ENCODE data around the gene NAPEPLD.
"Not testable (repeated sequence)": the region's sequence is repeated elsewhere in the genome, so short reads cannot be mapped to it uniquely, and the experiment has no call there.

NAPEPLD gene

DNA sequence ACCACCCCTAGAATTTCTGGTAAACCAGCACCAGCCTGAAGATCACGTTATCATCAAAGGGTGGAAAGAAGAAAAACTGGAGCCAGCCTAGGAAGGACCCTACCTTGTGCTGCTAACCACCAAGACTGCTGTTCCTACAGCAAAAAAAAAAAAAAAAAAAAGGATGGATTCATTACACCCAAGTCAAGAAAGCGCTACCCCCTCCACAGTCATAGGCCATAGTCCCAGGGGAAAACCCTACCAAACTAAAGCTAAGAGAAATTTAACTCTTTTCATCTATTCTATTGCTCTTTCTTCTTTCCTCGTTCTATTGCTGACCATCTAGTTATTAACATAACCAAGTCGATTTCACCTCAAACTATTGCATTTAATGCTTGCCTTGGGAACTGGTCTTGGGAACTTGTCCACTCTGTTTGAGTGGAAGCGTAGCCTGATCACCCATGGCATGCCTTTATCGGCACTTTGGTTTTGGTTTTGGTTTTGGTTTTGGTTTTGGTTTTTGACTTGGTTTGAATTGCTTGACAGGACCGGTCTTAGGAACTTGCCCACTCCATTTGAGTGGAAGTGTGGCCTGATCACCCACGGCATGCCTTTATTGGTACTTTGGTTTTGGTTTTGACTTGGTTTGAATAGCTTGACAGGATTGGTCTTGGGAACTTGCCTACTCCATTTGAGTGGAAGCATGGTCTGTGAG, 6.6 kb upstream of the NAPEPLD start:
- H3K4me2 ChIP-seq (ENCODE audit: low read length); H3K9me3 ChIP-seq (replicated peaks; ENCODE audit: low read length); H3K4me3 ChIP-seq (ENCODE audit: low read length); H3K36me3 ChIP-seq (ENCODE audit: insufficient read depth, low read length); H3K27me3 ChIP-seq (ENCODE audit: control insufficient read depth, insufficient read depth, low read length); H3K4me1 ChIP-seq (ENCODE audit: control insufficient read depth, insufficient read depth, low read length); H3K9ac ChIP-seq (ENCODE audit: low read depth, low read length): not testable (repeated sequence)

DNA sequence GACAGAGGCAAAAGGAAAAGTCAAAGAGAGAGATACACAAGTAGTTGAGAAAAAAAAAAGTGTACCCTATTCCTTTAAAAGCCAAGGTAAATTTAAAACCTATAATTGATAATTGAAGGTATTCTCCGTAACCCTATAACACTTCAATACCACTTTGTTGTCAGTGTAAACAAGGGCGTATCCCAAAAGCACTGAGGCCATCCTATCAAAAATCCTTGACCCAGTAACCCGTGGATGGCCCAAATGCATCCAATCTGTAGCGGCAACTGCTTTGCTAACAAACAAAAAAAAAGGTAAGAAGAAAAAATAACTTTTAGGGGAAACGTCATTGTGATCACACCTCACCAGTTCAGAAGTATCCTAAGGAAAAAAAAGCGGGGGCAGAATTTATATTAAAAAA, 5.1 kb upstream of the NAPEPLD start:
- no peaks in the 10 kb centered on the region for H3K9me3 ChIP-seq (replicated peaks; ENCODE audit: low read length)
- no peaks in the 10 kb centered on the region for H3K36me3 ChIP-seq (ENCODE audit: insufficient read depth, low read length)
- H3K4me1 ChIP-seq (ENCODE audit: control insufficient read depth, insufficient read depth, low read length), result peaks cover 5% of the 10 kb centered on the region
- no peak overlapping the region for H3K4me2 ChIP-seq (ENCODE audit: low read length)
- no peaks in the 10 kb centered on the region for H3K27me3 ChIP-seq (ENCODE audit: control insufficient read depth, insufficient read depth, low read length)
- no peak overlapping the region for H3K9ac ChIP-seq (ENCODE audit: low read depth, low read length)
- no peak overlapping the region for H3K4me3 ChIP-seq (ENCODE audit: low read length)

DNA sequence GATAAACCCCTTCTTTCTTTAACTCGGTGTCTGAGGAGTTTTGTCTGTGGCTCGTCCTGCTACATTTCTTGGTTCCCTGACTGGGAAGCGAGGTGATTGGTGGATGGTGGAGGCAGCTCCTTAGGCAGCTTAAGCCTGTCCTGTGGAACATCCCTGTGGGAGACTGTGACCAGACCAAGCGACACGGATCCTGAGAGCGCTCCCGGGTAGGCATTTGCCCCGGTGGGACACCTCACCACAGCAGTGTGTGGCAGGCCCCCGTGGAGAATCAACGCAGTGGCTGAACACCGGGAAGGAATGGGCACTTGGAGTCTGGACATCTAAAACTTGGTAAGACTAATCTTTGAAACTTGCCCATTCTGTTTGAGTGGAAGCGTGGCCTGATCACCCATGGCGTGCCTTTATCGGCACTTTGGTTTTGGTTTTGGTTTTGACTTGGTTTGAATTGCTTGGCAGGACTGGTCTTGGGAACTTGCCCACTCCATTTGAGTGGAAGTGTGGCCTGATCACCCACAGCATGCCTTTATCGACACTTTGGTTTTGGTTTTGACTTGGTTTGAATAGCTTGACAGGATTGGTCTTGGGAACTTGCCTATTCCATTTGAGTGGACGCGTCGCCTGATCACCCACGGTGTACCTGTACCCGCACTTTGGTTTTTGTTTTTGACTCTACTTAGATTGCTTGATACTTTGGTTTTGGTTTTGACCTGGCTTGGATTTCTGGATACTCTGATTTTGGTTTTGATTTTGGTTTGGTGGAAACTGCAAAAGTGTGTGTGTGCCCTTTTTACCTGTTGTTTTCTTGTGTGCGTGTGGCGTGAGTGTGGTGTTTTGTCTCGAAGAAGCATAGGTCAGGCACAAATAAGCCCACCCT, 4.1 kb upstream of the NAPEPLD start:
- not testable (repeated sequence) for H3K27me3 ChIP-seq (ENCODE audit: control insufficient read depth, insufficient read depth, low read length); H3K36me3 ChIP-seq (ENCODE audit: insufficient read depth, low read length); H3K4me1 ChIP-seq (ENCODE audit: control insufficient read depth, insufficient read depth, low read length)

DNA sequence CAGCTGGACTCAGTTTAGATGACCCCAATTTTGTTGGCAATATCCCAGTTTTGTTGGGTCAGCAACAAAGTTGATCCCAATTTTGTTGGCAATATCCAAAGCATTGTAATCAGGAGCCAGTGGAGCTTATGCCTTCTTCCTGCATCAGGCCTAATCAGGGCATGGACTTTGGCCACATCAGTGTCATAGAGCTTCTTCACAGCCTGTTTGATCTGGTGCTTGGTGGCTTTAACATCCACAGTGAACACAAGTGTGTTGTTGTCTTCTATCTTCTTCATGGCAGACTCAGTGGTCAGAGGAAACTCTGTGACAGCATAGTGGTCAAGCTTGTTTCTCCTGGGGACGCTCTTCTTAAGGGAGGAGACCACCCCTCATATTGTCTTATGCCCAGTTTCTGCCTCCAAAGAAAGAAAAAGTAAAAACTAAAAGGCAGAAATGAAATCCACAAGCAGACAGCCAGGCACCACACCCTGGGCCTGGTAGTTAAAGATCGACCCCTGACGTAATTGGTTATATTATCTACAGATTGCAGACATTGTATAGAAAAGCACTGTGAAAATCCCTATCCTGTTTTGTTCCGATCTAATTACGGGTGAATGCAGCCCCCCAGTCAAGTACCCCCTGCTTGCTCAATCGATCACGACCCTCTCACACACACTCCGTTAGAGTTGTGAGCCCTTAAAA, 3.2 kb upstream of the NAPEPLD start:
- H3K4me1 ChIP-seq (ENCODE audit: control insufficient read depth, insufficient read depth, low read length); H3K36me3 ChIP-seq (ENCODE audit: insufficient read depth, low read length); H3K9ac ChIP-seq (ENCODE audit: low read depth, low read length); H3K4me2 ChIP-seq (ENCODE audit: low read length); H3K4me3 ChIP-seq (ENCODE audit: low read length); H3K27me3 ChIP-seq (ENCODE audit: control insufficient read depth, insufficient read depth, low read length); H3K9me3 ChIP-seq (replicated peaks; ENCODE audit: low read length): not testable (repeated sequence)

More for the DNA sequence above, 4.1 kb upstream of the NAPEPLD start:
- not testable (repeated sequence) for H3K4me3 ChIP-seq (ENCODE audit: low read length); H3K9ac ChIP-seq (ENCODE audit: low read depth, low read length); H3K4me2 ChIP-seq (ENCODE audit: low read length); H3K9me3 ChIP-seq (replicated peaks; ENCODE audit: low read length)

DNA sequence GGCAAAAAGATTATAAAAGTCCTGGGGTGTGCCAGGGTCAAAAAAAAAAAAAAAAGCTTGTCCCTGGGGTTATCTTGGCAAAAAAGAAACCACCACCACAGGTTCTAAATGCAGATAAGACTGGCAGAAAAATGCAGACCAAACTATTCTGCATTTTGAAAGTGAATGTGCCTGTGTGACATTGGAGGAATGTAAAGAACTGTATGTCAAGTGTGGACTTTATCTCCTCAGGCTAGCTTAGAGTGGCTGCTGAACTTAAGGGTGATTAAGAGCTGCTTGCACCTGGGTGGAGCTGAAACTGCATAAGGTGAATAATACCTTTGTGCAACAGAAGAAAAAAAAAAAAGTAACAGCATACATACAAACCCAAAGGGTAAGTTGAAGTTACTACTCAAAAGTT, 1.3 kb upstream of the NAPEPLD start:
- Histone ChIP-seq H3K27me3 (ENCODE audit: control insufficient read depth, insufficient read depth, low read length) (no peaks in the 10 kb centered on the region), H3K36me3 (ENCODE audit: insufficient read depth, low read length) (no peaks in the 10 kb centered on the region), H3K4me2 (ENCODE audit: low read length) (no peak overlapping the region), H3K9ac (ENCODE audit: low read depth, low read length) (no peak overlapping the region), H3K9me3 (replicated peaks; ENCODE audit: low read length) (no peaks in the 10 kb centered on the region), H3K4me3 (ENCODE audit: low read length) (no peak overlapping the region), H3K4me1 (ENCODE audit: control insufficient read depth, insufficient read depth, low read length) (peaks cover 9% of the 10 kb centered on the region)

DNA sequence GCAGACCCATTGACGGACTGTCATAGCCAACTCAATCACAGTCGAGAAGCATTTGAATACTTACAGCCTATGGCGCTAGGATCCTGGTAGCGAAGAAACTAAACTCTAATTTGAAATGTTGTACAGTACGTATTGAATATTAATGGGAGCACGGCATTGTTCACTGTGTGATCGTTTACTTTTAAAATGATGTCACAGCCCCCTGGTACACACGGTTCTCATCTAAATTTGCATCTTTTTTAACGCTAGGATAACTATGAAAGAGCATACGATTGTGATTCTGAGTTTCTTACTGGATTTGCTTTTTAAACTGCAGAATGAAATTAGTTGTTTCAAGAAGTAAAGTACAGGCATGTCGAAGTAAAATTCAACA, 895 bp upstream of the NAPEPLD start:
- peak overlapping the region; percentile 90 for H3K9ac ChIP-seq (ENCODE audit: low read depth, low read length)
- no peaks in the 10 kb centered on the region for H3K27me3 ChIP-seq (ENCODE audit: control insufficient read depth, insufficient read depth, low read length)
- H3K36me3 ChIP-seq (ENCODE audit: insufficient read depth, low read length), result no peaks in the 10 kb centered on the region
- peak overlapping the region; percentile 74 for H3K4me3 ChIP-seq (ENCODE audit: low read length)
- H3K4me2 ChIP-seq (ENCODE audit: low read length), result peak overlapping the region; percentile 84
- no peaks in the 10 kb centered on the region for H3K9me3 ChIP-seq (replicated peaks; ENCODE audit: low read length)
- H3K4me1 ChIP-seq (ENCODE audit: control insufficient read depth, insufficient read depth, low read length), result peaks cover 9% of the 10 kb centered on the region

DNA sequence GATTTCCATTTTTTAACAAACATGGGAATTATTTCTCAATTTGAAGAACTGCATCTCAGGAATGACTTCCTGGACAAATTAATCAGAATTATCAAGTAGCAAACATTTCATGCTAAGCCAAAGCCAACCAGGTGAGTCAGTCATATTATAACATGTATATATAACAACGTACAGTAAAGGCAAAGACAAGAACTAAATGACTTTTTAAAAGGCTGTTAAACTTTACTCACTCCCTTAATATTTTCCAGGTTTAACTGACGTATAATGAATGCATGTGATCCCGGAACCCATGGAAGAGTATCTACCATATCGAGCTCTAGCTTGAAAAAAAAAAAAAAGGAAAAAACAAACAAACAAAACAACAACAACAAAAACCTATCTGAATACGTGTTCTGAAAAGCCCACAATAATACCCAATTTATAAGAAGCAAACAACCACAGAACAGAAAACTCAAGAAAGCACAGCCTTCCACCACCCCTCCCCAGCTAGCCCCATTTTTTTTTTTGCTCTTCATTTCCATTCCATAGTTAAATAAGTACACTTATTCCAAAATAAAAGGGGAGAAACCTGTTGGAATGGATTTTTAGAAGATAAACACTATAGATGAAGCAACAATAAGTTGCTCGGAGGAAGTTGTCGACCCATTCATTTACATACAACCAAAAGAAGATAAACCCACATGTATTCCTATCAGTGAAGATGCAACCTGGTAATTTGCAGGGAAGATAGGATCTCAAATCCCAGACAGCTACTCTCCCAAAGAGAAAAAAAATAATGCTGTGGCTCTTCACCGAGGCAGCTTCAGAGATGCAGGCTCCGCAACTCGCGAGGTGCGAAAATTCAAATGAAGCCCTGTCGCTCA, 537 bp downstream of the NAPEPLD start:
- Histone ChIP-seq H3K27me3 (ENCODE audit: control insufficient read depth, insufficient read depth, low read length) (no peaks in the 10 kb centered on the region), H3K4me3 (ENCODE audit: low read length) (peak overlapping the region; percentile 74), H3K36me3 (ENCODE audit: insufficient read depth, low read length) (no peaks in the 10 kb centered on the region), H3K4me1 (ENCODE audit: control insufficient read depth, insufficient read depth, low read length) (peaks cover 9% of the 10 kb centered on the region), H3K9me3 (replicated peaks; ENCODE audit: low read length) (no peaks in the 10 kb centered on the region), H3K9ac (ENCODE audit: low read depth, low read length) (peak overlapping the region; percentile 90), H3K4me2 (ENCODE audit: low read length) (peak overlapping the region; percentile 84)

DNA sequence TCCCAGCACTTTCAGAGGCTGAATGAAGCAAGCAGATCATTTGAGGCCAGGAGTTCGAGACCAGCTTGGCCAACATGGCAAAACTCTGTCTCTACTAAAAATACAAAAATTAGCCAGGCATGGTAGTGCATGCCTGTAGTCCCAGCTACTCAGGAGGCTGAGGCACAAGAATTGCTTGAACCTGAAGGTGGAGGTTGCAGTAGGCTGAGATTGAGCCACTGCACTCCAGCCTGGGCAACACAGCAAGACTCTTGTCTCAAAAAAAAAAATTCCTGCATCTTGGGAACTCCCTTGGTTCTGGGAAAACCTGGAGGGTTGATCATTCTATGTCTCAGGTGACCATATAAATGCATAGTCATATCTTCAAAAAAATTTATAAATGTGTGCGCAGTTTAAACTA, 4.1 kb downstream of the NAPEPLD start:
- not testable (repeated sequence) for H3K4me2 ChIP-seq (ENCODE audit: low read length); H3K9me3 ChIP-seq (replicated peaks; ENCODE audit: low read length); H3K27me3 ChIP-seq (ENCODE audit: control insufficient read depth, insufficient read depth, low read length); H3K9ac ChIP-seq (ENCODE audit: low read depth, low read length); H3K4me3 ChIP-seq (ENCODE audit: low read length); H3K36me3 ChIP-seq (ENCODE audit: insufficient read depth, low read length)
- peaks cover 16% of the 10 kb centered on the region for H3K4me1 ChIP-seq (ENCODE audit: control insufficient read depth, insufficient read depth, low read length)

DNA sequence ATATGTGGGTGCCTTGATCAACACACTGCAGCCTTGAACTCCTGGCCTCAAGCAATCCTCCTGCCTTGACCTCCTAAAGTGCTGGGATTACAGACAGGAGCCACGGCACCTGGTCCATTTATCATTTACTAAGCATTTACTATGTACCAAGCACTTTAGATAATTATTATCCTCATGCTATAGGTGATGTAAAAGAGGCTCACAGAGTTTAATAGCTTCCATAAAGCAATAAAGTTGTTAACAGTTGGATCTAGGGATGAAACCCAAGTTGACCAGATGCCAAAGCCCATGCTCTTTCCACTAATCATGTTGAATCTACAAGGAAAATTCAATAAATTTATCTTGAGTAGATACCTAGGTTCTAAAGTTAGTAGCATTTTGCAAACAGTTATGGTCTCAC, 5.0 kb downstream of the NAPEPLD start:
- H3K4me2 ChIP-seq (ENCODE audit: low read length), result no peak overlapping the region

DNA sequence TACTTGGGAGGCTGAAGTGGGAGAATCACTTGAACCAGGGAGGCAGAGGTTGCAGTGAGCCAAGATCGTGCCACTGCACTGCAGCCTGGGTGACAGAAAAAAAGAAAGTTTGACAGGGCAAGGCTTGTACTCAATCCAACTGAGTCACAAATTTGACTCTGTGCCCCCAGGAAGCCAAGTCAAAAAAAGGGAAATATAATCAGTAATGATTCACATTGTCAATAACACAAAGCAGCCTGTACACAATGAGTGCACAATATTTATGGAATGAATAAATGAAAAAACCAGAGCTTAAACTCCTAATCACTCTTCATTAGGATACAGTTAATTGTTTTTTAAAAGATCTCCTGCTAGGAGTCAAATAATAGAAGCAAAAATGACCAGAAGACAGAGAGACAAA, 6.4 kb downstream of the NAPEPLD start:
- H3K36me3 ChIP-seq (ENCODE audit: insufficient read depth, low read length), result no peaks in the 10 kb centered on the region
- H3K27me3 ChIP-seq (ENCODE audit: control insufficient read depth, insufficient read depth, low read length), result no peaks in the 10 kb centered on the region
- no peak overlapping the region for H3K4me3 ChIP-seq (ENCODE audit: low read length)
- peaks cover 13% of the 10 kb centered on the region for H3K4me1 ChIP-seq (ENCODE audit: control insufficient read depth, insufficient read depth, low read length)
- H3K9ac ChIP-seq (ENCODE audit: low read depth, low read length), result no peak overlapping the region
- H3K4me2 ChIP-seq (ENCODE audit: low read length), result peak overlapping the region; percentile 14
- no peaks in the 10 kb centered on the region for H3K9me3 ChIP-seq (replicated peaks; ENCODE audit: low read length)

More for the DNA sequence above, 5.0 kb downstream of the NAPEPLD start:
- Histone ChIP-seq H3K27me3 (ENCODE audit: control insufficient read depth, insufficient read depth, low read length) (no peaks in the 10 kb centered on the region), H3K4me1 (ENCODE audit: control insufficient read depth, insufficient read depth, low read length) (peaks cover 13% of the 10 kb centered on the region), H3K9me3 (replicated peaks; ENCODE audit: low read length) (no peaks in the 10 kb centered on the region), H3K9ac (ENCODE audit: low read depth, low read length) (no peak overlapping the region), H3K4me3 (ENCODE audit: low read length) (no peak overlapping the region), H3K36me3 (ENCODE audit: insufficient read depth, low read length) (no peaks in the 10 kb centered on the region)

Measured in skeletal muscle satellite cell (primary cell).